Right forelimb (tissue), 1 donor: ENCODE data around the gene EOGT.
A peak's percentile ranks its signal among the peaks of the same experiment; 100 is the strongest.

Experiments used
- DNase-seq: peaks from one replicate; pipeline ENCODE4 v3.0.0-alpha.2; 2018

Gene EOGT

DNA sequence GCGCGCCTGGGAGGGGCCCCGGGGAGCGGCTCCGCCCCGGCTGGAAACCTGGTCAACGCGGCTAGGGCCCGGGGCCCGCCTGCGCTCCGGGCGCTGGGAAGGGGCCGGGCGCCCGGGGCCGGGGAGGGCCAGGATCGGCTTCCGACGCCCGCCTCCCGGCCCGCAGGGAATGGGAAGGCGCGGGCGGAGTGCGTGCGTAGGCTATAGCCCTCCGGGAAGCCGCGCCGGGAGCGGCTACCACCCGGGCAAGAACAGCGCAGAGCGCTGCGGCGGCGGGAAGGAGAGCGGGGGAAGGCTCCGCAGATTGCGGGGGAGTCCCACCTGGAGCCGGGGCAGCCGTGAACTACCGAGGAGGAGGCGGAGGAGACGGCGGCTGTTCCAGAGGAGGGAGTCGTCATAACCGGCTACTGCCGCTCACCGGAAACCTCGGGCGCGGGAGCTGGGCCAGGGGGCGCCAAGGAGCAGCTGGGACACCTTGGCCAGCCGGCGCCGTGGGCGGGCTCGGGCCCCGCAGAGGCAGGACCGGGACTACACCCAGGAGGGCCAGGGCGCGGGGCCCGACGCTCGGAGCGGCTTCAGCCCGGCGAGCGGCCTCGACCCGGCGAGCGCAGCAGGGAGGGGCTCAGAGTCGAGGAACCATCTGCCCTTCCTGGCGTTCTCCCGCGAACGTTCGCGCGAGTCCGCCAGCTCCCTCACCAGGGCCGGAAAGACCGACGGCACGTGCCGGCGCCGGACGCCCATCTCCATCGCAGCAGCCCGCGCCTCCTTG lies at the start of gene EOGT:
EOGT (minus strand) TSS at position 432 of the 769 bp plus-strand sequence. CDS start 3,838 bp downstream, outside the sequence.
- peak; percentile 91 for DNase-seq

DNA sequence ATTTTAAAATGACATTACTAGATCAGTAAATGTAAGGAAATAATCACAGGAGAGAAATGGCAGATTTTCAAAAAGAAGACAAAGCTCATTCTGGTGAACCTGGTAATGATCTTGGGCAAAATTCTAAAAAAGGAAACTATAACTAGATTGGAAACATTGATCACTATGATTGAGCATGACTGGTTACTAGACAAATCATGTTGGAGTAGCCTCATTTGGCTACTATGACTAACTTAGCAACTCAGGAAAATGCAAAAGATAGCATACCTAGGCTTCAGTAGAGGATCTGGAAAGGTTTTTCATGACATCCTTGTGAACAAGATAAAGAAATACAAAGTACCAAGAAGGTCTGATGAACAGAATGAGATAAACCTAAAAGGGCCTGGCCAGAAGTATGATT lies 46.2 kb upstream of the EOGT start:
- DNase-seq, result no peak

DNA sequence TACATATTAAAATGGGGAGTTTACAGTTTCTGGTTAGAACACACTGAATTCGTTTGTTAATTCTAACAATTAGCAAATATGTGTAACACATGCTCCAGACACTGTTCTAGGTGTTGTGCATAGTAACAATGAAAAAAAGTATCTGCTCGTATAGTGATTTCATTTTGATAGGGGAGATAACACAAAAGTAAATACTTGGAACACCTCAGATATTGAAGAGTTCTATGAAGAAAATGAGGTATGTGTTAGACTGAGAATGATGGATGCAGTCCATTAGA lies 45.4 kb upstream of the EOGT start:
- no peak for DNase-seq

DNA sequence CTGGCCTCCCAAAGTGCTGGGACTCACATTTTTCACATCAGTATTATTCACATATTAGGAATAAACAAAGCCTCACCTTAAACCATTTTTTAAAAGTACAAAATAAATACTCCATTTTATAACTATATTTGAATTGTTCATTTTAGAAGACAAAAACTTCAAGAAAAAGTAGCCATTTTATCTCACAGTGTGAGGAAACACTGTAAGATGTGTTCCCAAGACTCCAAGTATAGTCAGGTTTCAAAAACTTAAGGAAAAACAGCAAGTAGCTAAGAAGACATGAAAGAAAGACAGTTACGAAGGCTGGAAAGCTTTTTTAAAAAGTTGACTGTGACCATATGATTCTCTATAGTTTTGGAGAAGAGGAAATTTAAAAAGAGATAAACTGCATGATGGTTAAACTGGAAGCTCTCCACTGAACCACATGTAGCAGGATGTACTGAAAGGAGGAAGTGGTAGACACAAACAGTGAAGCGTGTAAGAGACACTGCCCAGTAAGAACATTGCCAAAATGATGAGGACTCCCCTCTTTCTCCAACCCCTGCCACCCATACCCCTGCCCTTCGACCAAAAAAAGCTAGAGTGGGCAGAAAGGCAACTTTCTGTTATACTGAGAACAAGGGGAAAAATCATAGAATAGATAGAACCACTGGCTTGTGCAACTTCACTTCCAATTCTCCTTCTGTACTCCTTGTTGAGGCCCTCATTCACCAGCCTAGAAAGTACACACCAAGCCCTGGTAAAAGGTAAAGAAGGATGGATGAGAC lies 44.9 kb upstream of the EOGT start:
- DNase-seq, result no peak

DNA sequence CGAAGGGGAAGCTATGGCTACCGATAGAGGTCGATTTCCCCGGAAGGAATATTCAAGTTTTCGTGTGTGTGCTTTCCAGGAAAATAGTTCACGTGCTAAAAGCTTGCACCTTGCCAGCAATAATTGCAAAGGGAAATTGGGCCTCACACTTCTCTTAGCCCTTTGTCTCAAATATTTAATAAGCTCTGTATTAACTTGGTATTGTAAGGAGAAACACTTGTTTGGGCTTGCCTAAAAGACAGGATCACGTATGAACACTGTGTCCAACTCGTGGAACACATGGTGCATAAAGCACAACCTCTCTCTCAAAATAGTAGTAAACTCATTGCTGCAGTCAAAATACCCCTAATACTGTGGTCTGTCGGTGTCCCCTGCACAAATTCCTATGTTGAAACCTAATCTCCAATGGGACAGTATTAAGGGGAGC lies 39.0 kb upstream of the EOGT start:
- DNase-seq, result no peak

DNA sequence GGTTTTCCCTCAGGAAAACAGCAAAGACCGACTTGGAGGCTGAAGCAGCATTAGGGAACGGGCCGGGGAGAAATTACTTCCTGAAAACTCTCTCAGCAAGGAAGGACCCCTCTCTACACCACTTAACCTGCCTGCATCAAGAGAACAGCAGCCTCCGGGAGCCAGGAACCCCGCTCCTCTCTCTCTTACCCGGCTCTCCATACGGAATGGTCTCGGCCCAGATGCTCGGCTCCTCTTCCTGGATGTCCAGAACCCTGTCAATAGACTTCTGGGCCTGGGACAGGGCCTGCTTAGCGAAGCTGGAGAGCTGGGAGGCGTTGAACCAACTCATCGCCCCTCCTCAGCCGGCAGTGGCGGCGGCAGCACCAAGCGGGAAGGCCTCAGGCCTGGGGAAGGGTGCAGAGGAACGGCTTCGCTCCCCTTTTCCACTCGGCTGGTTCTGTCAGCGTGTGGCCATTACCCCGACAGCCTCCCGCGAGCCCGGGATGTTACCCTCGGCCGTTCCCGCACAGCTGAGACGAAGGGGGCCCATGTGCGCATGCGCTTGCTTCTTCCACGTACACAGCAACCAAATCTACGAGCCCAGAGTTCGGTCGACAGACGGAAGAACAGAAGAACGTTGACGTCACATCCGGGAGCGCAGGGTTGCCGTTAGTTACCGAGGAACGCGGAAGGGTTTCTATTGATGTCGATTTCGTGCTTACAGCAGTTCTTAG lies 38.4 kb upstream of the EOGT start, which contains the start of gene TMF1:
TMF1 (minus strand) TSS at position 578 of the 716 bp plus-strand sequence; CDS start at position 331, 247 bp downstream.
- DNase-seq, result peak; percentile 98

DNA sequence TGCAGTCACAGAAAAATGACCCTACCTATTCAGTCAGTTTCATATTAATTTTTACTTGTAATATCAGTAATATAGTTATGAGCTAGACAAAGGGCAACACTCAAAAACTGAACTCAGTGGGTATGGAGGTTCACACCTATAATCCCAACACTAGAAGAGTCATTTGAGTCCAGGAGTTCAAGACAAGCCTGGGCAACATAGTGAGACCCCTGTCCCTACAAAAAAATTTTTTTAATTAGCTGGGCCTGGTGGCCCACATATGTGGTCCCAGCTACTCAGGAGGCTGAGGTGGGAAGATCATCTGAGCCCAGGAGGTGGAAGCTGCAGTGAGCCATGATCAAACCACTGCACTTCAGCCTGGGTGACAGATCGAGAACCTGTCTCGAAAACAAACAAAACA lies 35.5 kb upstream of the EOGT start:
- DNase-seq, result no peak

DNA sequence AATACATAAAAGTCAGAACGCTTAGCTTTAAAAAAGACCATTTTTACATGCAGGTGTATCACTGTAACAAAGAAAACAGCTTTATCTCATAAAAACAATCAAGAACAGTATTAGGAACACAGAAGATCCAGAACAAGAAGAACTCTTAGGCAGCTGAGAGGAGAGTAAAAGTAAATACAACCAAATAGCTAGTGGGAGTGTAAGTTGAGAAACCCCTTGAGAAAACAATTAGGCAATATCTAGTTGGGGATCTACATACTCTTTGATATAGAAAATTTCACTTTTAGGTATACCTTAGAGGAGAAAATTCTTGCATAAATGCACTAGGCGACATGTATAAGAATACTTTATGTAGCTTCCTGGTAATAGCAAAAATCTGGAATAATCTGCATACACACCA lies 31.1 kb upstream of the EOGT start:
- DNase-seq, result no peak

DNA sequence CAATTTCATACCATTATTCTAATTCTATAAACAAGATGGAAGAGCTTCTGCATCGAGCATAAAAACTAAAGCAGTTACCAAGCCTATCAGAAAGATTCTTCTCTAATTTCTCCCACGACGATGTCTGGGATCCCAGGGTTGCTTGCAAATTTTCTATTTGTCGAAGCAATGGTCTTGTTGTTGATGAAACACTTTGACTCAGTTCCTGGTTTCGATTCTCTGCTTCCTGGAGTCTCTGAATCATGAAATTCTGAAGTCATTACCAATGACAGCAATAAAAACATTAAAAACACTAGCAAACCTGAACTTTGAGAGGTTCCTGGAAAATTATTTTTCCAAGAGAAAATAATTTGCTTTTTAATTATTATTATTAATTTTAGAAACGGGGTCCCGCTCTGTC lies 20.0 kb upstream of the EOGT start:
- DNase-seq, result no peak

DNA sequence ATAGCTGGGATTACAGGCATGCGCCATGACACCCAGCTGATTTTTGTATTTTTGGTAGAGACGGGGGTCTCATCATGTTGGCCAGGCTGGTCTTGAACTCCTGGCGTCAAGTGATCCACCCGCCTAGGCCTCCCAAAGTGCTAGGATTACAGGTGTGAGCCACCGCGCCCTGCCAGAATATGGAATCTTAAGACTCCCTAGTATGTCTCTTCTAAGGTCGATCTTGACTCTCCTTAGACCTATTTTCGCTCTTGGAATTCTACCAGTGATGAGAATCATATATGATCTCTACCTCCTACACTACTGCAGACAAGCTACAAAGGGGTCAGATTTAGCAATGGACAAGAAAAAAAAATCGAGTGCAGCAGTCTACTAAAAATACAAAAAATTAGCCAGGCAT lies 19.3 kb upstream of the EOGT start:
- no peak for DNase-seq

DNA sequence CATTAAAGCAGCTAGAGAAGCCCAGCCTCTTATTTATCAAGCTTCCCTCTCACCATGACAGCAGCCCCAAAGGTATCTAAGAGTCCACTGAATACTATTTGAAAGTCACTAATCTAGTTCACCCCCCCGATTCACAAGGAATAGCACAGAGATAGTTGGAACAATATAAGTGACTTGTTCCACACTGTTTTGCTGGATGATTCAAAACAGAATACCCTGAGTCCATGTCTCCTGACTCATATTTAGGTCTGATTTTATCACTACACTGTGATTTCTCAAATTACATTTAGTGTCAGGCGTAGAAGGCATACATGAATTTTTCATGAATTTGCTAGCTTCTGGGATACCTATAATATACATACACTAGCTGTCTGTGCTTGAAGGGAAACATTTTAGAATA lies 18.7 kb upstream of the EOGT start:
- no peak for DNase-seq

DNA sequence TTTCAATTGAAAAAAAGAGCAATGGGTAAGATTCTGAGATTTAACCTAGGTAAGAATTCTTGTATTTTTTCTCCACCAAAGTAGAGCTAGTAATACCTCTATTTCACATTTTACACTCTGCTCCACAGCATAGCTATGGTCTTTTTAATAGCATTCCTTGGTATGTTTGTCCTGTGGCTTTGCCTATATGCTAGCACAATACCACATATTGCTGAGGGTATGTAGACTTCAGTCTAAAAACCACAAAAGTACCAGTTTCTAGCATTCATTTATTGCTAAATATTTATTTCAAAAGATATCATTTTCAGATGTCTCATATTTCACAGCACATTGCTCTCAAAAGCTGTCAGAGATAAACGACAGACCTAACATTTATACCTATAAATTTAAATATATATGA lies 18.2 kb upstream of the EOGT start:
- DNase-seq, result no peak

DNA sequence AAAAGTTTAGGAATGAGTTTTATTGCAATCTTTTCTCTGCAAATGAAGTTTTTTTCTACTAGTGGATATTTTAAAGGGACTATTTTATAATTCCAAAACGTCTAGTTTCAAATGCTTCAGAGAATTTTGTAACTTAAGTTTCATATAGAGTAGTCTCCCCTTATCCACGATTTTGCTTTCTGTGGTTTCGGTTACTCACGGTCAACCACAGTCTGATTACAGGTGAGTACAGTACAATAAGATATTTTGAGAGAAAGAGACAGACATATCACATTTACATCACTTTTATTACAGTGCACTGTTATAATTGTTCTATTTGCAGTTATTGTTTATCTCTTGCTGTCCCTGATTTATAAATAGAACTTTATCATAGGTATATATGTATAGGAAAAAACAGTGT lies 7.4 kb upstream of the EOGT start:
- no peak for DNase-seq

DNA sequence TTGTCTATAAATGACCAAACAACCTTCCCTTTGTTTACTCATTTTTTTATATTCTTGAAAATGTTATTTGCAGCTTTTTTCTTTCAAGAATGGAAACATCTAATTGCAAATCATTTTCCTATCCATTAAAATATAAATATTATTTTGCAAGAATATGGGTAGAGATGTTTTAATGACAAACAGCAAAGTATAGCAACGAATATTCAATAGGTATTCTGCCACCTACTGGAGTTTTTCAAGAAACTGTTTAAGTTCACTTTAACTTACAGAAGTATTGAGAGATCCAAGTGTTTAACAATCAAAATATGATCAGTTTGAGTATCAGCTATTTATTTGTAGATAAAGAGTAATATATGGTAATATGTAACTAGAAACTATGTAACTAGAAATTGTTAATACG lies 6.9 kb upstream of the EOGT start:
- no peak for DNase-seq

DNA sequence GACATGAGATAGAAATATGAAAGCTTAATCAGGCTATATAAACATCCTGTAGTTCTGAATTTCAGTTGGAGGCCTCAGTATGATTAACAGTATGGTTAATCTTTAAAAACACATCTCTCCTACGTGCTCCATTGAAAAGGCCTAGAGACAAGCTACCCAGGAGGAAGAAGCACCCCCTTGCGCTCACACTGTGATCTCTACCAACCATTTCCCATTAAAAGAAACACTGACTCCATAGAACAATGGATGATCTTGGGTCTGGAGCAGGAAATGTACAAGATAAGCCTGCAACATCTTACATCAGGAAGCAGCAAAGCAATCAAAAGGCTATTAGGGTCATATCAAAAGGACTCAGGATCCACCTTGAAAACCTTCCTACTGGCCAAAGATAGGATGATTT lies 3.4 kb upstream of the EOGT start:
- DNase-seq, result no peak

DNA sequence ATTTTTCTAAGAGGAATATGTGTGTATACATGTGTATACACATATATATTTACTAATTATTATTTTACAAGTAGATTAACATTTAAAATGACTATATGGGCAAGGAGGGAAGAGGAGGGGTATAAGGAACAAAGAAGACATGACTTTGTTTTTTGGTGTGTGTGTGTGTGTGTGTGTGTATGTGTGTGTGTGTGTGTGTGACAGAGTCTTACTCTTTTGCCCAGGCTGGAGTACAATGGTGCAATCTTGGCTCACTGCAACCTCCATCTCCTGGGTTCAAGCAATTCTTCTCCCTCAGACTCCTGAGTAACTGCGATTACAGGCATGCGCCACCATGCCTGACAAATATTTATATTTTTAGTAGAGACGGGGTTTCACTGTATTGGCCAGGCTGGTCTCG lies 2.6 kb upstream of the EOGT start:
- DNase-seq, result no peak

DNA sequence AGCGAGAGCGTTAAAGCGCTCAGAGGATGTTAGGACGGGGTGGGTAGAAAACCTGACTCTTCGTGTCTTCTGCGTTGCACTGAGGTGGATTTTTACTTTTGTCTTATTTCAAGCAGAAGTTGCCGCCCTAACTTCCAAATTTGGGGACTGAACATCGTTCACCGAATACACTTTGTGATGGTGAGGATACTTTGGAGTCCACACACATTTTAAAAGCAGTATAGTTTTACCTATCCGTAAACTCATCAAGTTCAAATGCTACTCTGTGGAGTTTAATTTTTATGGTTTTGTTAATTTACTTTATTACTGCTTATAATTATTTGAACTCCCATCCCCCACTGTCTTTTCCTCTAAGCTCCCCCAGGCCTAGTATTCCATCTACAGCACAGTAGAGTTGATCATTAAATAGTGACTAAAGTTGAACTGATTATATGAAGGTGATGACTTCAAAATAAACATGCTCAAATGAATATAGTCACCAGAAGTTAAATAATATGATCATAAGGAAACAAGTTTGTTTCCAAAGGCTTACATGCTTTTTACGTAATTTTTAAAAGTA lies 617 bp upstream of the EOGT start:
- no peak for DNase-seq

DNA sequence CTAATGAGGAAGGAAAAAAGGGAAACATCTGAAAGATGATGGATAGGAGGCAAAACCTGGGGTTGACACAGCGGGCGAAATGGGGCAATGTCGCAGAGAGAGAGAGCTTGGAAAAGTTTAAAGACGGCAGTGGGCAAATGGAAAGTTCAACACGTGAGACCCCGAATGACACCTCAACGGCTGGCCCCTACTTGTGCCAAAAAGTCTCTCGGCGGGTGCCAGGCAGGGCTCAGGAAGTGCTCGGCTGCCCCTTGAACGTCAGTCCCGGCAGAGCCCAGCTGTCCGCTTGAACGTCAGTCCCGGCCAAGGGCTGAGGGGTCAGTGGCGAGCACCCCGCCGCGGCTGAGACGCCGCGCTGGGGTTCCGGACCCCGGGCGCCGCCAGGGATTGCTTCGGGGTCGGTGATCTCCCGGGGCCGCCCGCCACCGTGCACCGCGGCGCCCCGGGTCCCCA lies 658 bp downstream of the EOGT start:
- DNase-seq, result peak; percentile 74

DNA sequence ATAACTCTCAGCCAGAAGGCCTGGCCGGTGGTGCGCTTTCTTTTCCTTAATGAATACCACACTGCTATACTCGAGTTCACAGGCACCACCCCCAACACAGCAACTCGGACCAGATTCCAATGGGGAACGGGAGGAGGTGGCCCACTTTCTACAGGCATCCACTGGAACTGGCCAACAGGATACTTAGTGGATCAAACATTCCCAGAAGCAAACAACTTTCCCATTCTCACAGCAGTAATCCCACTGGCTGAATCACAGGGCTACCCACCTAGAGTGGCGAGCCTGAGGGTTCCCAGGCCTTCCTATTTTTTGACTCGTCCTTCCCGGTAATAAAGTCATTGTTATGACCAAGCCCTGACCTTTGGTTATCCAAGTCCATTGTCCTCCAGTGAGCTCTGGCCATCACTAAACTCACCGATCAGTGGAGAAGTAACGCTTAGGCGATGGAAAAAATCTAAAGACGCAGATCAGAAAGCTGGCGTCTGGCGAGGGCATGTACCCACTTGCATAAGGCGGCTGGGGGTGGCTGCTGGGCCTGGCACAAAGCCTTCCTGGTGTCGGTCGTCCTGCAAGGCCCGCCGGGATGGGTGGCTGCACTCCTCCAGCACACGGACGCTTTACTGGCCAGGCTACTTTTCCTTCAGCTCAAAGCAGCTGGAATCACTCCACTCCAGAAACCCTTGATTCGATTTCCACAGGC lies 1.2 kb downstream of the EOGT start:
- peak; percentile 64 for DNase-seq

DNA sequence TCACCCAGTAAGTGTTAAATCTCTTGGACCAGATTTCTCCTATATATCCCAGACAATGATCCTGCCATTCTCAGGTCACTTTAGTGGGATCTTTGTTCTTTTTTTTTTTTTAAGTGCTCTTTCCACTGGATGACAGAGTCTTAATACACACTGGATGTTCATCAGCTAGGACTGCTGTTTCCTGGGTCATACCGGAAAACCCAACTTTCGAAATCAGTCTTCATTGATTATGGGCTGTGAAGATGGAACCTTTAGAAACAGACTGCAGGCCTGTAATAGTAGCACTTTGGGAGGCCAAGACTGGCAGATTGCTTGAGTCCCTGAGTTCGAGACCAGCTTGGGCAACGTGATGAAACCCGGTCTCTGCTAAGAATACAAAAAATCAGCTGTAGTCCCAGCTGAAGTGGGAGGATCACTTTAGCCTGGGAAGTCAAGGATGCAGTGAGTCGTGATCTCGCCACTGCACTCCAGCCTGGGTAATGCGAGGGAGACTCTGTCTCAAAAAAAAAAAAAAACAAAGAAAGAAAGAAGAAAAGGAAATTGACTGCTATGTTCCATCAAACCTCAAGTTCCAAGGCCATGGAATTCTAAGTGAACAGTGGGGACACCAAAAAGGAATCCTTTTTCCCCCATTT lies 2.3 kb downstream of the EOGT start:
- DNase-seq, result no peak

DNA sequence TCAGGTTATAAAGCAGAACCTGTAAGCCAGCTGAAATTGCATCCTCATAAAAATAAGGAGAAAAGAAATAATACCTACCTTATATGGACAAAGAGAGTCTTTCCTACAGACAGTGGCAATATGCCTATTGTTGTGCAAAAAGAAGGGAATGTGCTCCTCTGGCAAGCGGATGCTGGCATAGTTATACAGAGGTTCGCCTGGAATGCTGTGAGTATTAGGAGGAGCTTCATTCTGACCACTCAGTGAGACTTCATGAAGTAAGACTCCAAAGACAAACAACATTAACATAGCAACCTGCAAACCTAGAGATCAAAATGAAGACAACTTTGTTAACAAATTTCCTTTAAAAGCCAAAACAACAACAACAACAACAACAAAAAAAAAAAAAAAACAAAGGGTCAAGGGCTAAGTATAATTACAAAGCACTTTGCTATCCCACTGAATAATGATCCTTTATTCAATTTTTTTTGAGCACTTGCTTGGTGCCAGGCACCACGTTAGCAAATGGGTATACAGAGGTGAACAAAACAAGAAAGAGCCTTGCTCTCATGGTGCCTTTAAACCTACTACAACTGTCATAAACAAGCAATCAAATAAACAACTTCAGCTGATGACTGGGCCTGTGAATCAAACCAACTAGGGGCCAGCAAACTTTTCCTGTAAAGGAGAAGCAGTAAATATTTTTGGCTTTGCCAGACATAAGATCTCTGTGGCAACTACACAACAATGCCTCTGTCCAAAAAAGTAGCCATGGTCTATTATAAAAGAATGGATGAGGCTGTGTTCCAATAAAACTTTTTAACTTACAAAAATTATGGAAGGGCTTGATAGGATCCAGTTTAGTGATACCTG lies 3.7 kb downstream of the EOGT start:
- no peak for DNase-seq
